ENCODE measurements around the gene MRPL47. TPM values are rescaled to one million over a fixed set of nuclear protein-coding genes. Genes with fewer than 3 reads are reported as not detected.

MRPL47 gene
- total RNA-seq: 24.5 TPM
- long read RNA-seq, transcript MRPL47-203 (7 exons, 1,370 nt): major isoform, 15 of 16 reads
- long read RNA-seq, partial matches to known transcripts: 0 of 16 reads
- long read RNA-seq, other reads (novel, unspliced or antisense): 1 of 16 reads

- peak within 1 kb of the TSS; percentile 84 for H3K4me3 ChIP-seq
- intact Hi-C loops (cut with DNase I): no loop called here
- no peaks in the 10 kb centered on the region for H3K27me3 ChIP-seq
- peak within 1 kb of the TSS; percentile 96 for H3K27ac ChIP-seq
- ATAC-seq (peak; percentile 100), DNase-seq (peak; percentile 96)
- peaks cover 16% of the 10 kb centered on the region for H3K4me1 ChIP-seq
- TF ChIP-seq, protein P1, sequence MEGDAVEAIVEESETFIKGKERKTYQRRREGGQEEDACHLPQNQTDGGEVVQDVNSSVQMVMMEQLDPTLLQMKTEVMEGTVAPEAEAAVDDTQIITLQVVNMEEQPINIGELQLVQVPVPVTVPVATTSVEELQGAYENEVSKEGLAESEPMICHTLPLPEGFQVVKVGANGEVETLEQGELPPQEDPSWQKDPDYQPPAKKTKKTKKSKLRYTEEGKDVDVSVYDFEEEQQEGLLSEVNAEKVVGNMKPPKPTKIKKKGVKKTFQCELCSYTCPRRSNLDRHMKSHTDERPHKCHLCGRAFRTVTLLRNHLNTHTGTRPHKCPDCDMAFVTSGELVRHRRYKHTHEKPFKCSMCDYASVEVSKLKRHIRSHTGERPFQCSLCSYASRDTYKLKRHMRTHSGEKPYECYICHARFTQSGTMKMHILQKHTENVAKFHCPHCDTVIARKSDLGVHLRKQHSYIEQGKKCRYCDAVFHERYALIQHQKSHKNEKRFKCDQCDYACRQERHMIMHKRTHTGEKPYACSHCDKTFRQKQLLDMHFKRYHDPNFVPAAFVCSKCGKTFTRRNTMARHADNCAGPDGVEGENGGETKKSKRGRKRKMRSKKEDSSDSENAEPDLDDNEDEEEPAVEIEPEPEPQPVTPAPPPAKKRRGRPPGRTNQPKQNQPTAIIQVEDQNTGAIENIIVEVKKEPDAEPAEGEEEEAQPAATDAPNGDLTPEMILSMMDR (IDR thresholded peaks at IDR 0.05): no peak
- H3K36me3 ChIP-seq: peaks cover 40% of the 10 kb centered on the region
- H3K9me3 ChIP-seq: no peaks in the 10 kb centered on the region
Measured at GRCh38 chr3:179604321-179605078, at the start of gene MRPL47, which contains the start of gene NDUFB5. Gene MRPL47, minus strand, starts transcription at chr3:179604638. Its CDS starts 14 bp downstream, at chr3:179604624. Gene NDUFB5, plus strand, starts transcription at chr3:179604794. Its CDS starts 22 bp downstream, at chr3:179604816.

DNA sequence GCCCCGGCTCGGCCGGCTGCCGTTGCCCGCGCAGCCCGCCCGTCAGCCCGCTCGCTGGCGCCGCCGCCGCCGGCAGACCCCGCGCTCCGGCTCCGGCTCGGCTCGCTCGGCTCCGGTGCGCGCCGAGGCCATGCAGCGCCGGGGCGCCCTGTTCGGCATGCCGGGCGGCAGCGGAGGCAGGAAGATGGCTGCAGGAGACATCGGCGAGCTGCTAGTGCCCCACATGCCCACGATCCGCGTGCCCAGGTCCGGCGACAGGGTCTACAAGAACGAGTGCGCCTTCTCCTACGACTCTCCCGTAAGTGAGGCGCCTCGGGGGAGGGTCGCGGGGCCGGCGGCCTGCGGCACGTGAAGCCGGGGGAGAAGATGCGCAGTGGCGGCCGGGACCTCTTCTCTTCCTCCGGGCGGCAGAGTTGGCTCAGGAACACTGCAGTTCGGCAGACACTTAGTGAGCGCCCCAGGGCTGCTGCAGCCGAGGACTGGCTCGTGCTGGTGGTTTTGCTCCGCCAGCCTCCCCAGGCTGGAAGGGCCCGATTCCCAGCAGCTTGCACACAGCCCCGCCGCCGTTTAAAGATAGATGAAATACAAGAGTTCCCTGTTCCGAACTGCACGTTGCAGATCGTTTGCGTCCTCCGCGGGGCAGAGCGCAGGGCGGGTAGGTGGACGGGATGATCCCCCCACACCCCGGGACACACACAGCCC is 48.8 kb upstream of the MRPL47 start:
- Histone ChIP-seq H3K4me3 (peak overlapping the region; percentile 80), H3K4me1 (peaks cover 5% of the 10 kb centered on the region), H3K9me3 (no peaks in the 10 kb centered on the region), H3K27ac (peak overlapping the region; percentile 90), H3K36me3 (no peaks in the 10 kb centered on the region), H3K27me3 (no peaks in the 10 kb centered on the region)
- ATAC-seq: peak; percentile 89
- TF ChIP-seq, protein P1 (IDR thresholded peaks at IDR 0.05): peak; percentile 8
- peak; percentile 89 for DNase-seq
- intact Hi-C loops (cut with DNase I): no loop called here

DNA sequence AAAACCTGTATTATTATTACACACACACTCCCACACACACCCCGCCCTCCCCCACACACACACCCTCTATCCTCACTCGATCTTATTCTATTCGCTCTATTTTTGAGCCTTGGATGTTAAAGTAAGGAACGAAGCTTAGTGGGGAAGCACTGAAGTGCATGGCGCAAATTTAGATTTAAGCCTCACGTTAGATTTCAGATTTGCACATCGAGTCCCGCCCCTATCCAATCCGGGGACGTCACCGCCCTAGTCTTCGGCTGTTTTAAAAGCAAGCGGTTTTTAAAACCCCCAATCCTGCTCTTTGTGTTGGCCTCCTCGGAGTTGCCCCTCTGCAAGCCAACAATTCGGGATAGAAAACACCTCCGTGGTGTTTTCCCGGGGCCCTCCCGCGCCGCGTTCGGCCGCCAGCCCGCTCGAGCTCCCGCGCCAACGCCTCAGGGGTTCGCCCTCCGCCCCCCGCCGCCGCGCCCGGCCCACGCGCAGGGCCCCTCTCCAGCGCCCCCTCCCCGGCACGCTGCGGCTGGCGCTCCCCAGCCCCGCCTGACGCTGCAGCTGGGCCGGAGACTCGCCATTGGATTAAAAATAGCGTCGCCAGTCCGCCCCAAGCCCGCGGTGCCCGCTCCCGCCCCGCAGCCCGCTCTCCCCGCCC is 48.1 kb upstream of the MRPL47 start, which contains the start of gene USP13:
TSS of gene USP13 (plus strand) at position 594 of the 649 bp plus-strand sequence. CDS start 186 bp downstream, outside the sequence.
- Histone ChIP-seq H3K4me3 (peak within 1 kb of the TSS; percentile 80), H3K4me1 (peaks cover 5% of the 10 kb centered on the region), H3K27me3 (no peaks in the 10 kb centered on the region), H3K27ac (peak within 1 kb of the TSS; percentile 90), H3K36me3 (no peaks in the 10 kb centered on the region), H3K9me3 (no peaks in the 10 kb centered on the region)
- intact Hi-C loops (cut with DNase I): no loop called here
- DNase-seq (peak; percentile 86), ATAC-seq (peak; percentile 85)
- TF ChIP-seq, protein P1 (IDR thresholded peaks at IDR 0.05): no peak

DNA sequence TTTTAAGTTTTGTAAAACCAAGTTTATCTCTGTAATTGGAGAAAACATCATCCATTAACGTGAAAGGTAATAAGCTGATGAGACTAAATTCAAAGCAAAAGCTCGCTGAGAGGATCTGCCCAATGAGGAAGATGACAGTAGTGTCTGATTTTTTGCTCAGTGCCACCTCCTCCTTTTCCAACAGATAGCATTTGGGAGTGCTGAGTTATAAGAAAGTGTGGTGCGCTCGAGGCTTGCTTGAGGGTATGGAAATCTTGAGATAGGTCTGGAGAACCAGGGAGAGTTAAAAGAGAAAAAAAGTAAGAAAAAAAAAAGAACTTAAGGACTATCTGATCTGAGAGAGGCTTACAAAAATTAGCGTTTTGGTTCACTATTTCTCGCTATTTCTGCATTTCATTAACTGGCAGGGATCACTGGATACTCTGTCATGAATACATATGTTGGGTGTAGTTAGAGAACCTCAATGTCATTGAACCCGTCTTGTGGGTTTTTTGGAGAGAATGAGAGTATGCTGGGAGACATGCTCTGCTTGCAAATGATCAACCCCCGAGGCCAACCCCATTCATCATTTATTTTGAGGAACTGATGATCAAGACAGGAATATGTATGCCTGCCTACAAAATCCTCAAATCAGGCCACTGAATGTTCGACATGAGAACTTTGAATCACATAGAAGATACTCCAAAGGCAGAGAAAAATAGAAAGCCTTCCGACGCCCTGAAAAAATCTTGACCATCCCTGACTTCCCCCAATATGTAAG is 47.4 kb upstream of the MRPL47 start:
- no peak for DNase-seq
- intact Hi-C loops (cut with DNase I): no loop called here
- H3K4me3 ChIP-seq: peak overlapping the region; percentile 80

More for the DNA sequence above, 47.4 kb upstream of the MRPL47 start:
- TF ChIP-seq, protein P1 (IDR thresholded peaks at IDR 0.05): no peak
- Histone ChIP-seq H3K9me3 (no peaks in the 10 kb centered on the region), H3K27me3 (no peaks in the 10 kb centered on the region), H3K4me1 (peaks cover 5% of the 10 kb centered on the region), H3K36me3 (no peaks in the 10 kb centered on the region), H3K27ac (peak overlapping the region; percentile 90)
- no peak for ATAC-seq
